ENCODE data around the gene INSC. TPM values are rescaled to one million over a fixed set of nuclear protein-coding genes. Genes with fewer than 3 reads are reported as not detected.

The INSC gene
- total RNA-seq, 1 donor from 2014 or later, result not detected

DNA sequence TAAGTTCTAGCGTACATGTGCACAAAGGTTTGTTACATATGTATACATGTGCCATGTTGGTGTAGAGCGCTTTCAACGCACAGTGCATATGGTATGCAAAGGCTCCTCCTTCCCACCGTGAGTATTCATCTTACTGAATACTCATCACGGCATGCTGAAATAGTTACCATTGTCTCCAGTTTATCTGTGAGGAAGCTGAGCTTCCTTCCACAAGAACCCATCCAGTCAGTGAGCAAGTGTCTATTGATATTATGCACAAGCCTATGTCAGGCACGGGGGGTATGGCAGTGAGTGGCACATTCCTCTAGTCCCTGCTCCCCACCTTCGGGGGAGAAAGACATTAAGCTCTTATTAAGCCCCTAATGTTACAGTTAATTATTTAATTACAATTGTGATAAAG, 28.1 kb downstream of the INSC start:
- DNase-seq (ENCODE audit: extremely low spot score, unreplicated experiment), result no peak
- no peaks in the 10 kb centered on the region for H3K36me3 Mint-ChIP-seq (ENCODE audit: unreplicated experiment)
- H3K4me1 Mint-ChIP-seq (ENCODE audit: unreplicated experiment), result no peaks in the 10 kb centered on the region
- no peak overlapping the region for H3K4me3 Mint-ChIP-seq (ENCODE audit: unreplicated experiment)
- no peak overlapping the region for H3K27ac Mint-ChIP-seq (ENCODE audit: unreplicated experiment)
- TF ChIP-seq, protein P1, sequence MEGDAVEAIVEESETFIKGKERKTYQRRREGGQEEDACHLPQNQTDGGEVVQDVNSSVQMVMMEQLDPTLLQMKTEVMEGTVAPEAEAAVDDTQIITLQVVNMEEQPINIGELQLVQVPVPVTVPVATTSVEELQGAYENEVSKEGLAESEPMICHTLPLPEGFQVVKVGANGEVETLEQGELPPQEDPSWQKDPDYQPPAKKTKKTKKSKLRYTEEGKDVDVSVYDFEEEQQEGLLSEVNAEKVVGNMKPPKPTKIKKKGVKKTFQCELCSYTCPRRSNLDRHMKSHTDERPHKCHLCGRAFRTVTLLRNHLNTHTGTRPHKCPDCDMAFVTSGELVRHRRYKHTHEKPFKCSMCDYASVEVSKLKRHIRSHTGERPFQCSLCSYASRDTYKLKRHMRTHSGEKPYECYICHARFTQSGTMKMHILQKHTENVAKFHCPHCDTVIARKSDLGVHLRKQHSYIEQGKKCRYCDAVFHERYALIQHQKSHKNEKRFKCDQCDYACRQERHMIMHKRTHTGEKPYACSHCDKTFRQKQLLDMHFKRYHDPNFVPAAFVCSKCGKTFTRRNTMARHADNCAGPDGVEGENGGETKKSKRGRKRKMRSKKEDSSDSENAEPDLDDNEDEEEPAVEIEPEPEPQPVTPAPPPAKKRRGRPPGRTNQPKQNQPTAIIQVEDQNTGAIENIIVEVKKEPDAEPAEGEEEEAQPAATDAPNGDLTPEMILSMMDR (IDR thresholded peaks at IDR 0.05), result no peak
- no peaks in the 10 kb centered on the region for H3K9me3 Mint-ChIP-seq (ENCODE audit: unreplicated experiment)
- H3K27me3 Mint-ChIP-seq (ENCODE audit: unreplicated experiment), result no peaks in the 10 kb centered on the region

DNA sequence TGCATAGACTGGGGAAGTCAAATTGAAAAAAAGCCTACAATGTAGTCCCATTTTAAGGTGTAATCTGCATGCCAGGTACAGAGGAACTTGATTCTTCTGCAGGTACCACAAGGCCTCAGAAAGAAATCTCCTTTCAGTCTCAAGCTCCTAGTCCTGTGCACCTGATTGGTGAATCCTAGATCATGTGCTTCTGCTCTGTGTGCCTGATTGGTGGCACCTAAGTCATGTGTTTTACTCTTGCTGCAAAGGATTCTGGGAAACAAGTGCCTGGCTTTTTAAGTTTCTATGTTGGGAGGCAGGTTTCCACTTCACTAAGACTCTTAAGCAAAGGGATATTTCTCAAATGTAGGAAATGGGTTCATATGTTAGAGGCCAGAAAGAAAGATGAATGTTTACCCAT, 29.1 kb downstream of the INSC start:
- DNase-seq (ENCODE audit: extremely low spot score, unreplicated experiment), result no peak
- Mint-ChIP-seq H3K4me3 (ENCODE audit: unreplicated experiment) (no peak overlapping the region), H3K27ac (ENCODE audit: unreplicated experiment) (no peak overlapping the region), H3K9me3 (ENCODE audit: unreplicated experiment) (no peaks in the 10 kb centered on the region), H3K27me3 (ENCODE audit: unreplicated experiment) (no peaks in the 10 kb centered on the region), H3K36me3 (ENCODE audit: unreplicated experiment) (no peaks in the 10 kb centered on the region), H3K4me1 (ENCODE audit: unreplicated experiment) (no peaks in the 10 kb centered on the region)
- TF ChIP-seq, protein P1 (IDR thresholded peaks at IDR 0.05), result no peak

DNA sequence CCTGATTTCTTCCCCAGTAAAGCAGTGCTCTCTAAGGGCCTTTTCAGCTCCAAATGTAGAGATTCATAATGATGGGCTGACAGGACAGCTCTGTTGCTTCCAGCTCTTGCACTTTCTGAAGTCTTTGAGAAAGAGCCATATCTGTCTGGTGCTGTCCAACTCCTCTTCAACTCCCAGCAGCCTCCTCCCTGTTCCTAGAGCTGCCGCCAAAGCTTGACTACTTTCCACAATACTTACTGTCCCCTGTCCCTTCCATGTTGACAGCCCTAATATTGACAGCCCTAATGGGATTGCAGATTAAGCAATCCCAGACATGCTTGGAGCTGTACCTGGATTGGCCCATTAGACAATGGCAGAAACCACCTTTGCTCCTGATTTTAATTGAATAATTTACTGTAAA, 29.6 kb downstream of the INSC start:
- H3K4me1 Mint-ChIP-seq (ENCODE audit: unreplicated experiment), result no peaks in the 10 kb centered on the region
- DNase-seq (ENCODE audit: extremely low spot score, unreplicated experiment), result no peak
- H3K27ac Mint-ChIP-seq (ENCODE audit: unreplicated experiment), result no peak overlapping the region
- no peaks in the 10 kb centered on the region for H3K9me3 Mint-ChIP-seq (ENCODE audit: unreplicated experiment)
- H3K4me3 Mint-ChIP-seq (ENCODE audit: unreplicated experiment), result no peak overlapping the region
- no peaks in the 10 kb centered on the region for H3K27me3 Mint-ChIP-seq (ENCODE audit: unreplicated experiment)
- TF ChIP-seq, protein P1 (IDR thresholded peaks at IDR 0.05), result no peak
- H3K36me3 Mint-ChIP-seq (ENCODE audit: unreplicated experiment), result no peaks in the 10 kb centered on the region

DNA sequence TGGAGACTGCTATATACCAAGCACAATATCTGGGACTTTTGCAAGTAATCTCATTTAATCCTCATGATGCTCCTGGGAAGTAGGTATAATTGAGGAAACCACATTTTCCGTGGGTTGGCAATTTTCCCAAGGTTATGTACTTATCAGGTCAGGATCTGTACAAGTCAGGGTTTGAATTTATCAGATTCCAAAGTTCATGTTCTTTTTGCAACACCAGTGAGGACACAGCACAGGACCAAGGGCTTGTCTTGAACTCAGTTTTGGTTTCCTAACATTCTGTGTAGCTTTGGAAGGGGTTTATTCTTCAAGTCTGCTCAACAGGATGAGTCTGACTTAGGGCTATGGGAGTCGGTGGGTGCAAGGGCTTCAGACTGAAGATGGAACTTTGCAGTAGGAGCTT, 30.4 kb downstream of the INSC start:
- H3K27ac Mint-ChIP-seq (ENCODE audit: unreplicated experiment), result no peak overlapping the region
- no peaks in the 10 kb centered on the region for H3K36me3 Mint-ChIP-seq (ENCODE audit: unreplicated experiment)
- H3K4me3 Mint-ChIP-seq (ENCODE audit: unreplicated experiment), result no peak overlapping the region
- TF ChIP-seq, protein P1 (IDR thresholded peaks at IDR 0.05), result no peak
- no peaks in the 10 kb centered on the region for H3K27me3 Mint-ChIP-seq (ENCODE audit: unreplicated experiment)
- H3K4me1 Mint-ChIP-seq (ENCODE audit: unreplicated experiment), result no peaks in the 10 kb centered on the region
- no peak for DNase-seq (ENCODE audit: extremely low spot score, unreplicated experiment)
- H3K9me3 Mint-ChIP-seq (ENCODE audit: unreplicated experiment), result no peaks in the 10 kb centered on the region

DNA sequence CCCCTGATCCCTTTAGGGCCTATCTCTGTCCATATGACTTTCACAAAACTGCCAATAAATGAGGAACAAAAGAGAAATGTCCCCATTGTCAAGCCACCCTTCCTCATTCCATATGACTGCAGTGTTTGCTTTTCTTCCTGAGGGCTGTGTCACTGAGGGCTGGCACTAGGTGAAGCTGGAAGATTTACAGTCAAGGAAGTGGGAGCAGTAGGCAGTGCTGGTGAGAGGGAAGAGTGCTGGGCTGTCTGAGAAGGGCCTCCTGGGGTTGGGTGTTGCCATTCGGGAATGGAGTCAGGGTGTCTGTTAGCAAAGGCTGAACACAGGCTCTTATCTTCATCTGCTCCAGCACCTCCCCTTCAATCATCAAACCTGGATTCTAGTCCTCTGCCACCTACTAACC, 30.9 kb downstream of the INSC start:
- no peaks in the 10 kb centered on the region for H3K9me3 Mint-ChIP-seq (ENCODE audit: unreplicated experiment)
- no peaks in the 10 kb centered on the region for H3K27me3 Mint-ChIP-seq (ENCODE audit: unreplicated experiment)
- no peak for DNase-seq (ENCODE audit: extremely low spot score, unreplicated experiment)
- H3K4me3 Mint-ChIP-seq (ENCODE audit: unreplicated experiment), result no peak overlapping the region
- no peaks in the 10 kb centered on the region for H3K4me1 Mint-ChIP-seq (ENCODE audit: unreplicated experiment)
- H3K36me3 Mint-ChIP-seq (ENCODE audit: unreplicated experiment), result no peaks in the 10 kb centered on the region
- TF ChIP-seq, protein P1 (IDR thresholded peaks at IDR 0.05), result no peak
- no peak overlapping the region for H3K27ac Mint-ChIP-seq (ENCODE audit: unreplicated experiment)
